ENCODE results near the gene C4orf54. TPM values are rescaled to one million over a fixed set of nuclear protein-coding genes. Genes with fewer than 3 reads are reported as not detected.

Gene C4orf54
- total and polyA plus RNA-seq, 8 donors: under 0.01 to 0.03 (median under 0.01) TPM; not detected in 5

DNA sequence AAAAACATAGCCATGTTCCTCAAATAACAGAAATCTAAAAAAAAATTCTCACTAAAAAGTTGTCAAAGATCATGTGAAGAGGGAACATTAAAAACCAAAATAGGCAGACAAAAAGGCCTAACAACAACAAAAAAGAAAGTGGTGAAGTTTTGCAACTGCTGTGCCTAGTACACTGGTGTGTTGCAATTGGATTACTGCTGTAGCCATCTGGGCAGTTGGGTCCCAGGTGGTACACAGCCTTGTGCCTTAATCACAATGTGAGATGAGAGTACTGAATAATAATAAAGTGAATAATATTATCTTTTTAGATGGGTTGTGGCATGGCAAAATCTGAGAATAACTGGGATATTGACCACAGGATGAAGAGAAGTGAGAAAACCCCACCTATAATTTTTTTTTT is 12.0 kb downstream of the C4orf54 start:
- intact Hi-C loops (cut with DNase I): no loop called here
- no peaks in the 10 kb centered on the region for H3K27me3 ChIP-seq
- no peak overlapping the region for H3K4me3 ChIP-seq
- peaks cover 0 to 13% (median 0%) of the 10 kb centered on the region in 3 donors for H3K4me1 ChIP-seq
- no peaks in the 10 kb centered on the region for H3K36me3 ChIP-seq
- no peak for ATAC-seq
- no peak for DNase-seq
- no peak overlapping the region for H3K27ac ChIP-seq
- FAIRE-seq: no peak
- TF ChIP-seq, protein P1, sequence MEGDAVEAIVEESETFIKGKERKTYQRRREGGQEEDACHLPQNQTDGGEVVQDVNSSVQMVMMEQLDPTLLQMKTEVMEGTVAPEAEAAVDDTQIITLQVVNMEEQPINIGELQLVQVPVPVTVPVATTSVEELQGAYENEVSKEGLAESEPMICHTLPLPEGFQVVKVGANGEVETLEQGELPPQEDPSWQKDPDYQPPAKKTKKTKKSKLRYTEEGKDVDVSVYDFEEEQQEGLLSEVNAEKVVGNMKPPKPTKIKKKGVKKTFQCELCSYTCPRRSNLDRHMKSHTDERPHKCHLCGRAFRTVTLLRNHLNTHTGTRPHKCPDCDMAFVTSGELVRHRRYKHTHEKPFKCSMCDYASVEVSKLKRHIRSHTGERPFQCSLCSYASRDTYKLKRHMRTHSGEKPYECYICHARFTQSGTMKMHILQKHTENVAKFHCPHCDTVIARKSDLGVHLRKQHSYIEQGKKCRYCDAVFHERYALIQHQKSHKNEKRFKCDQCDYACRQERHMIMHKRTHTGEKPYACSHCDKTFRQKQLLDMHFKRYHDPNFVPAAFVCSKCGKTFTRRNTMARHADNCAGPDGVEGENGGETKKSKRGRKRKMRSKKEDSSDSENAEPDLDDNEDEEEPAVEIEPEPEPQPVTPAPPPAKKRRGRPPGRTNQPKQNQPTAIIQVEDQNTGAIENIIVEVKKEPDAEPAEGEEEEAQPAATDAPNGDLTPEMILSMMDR (IDR thresholded peaks at IDR 0.05): no peak
- H3K9me3 ChIP-seq: no peaks in the 10 kb centered on the region

DNA sequence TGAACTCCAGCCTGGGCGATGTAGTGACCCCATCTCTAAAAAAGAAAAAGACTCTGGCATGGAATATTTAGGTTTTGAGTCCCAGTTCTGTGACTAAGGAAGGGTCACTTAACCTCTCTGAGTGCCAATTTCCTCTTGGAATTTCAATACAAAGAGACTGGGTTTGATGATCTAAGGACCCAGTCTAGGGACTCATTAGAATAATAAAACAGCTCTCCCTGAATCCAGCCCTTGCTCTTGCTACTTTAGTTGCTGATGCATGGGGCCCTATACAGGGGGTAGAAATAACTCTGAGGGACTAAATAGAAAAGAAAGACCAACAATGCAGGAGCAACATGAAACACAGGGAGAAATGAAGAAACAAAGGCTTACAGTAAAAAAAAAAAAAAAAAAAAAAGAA is 12.6 kb downstream of the C4orf54 start:
- peaks cover 0 to 13% (median 0%) of the 10 kb centered on the region in 3 donors for H3K4me1 ChIP-seq
- H3K36me3 ChIP-seq: no peaks in the 10 kb centered on the region
- intact Hi-C loops (cut with DNase I): no loop called here
- no peaks in the 10 kb centered on the region for H3K27me3 ChIP-seq
- H3K9me3 ChIP-seq: no peaks in the 10 kb centered on the region
- peak overlapping the region in 1 of 4 donors; percentile 57 for H3K27ac ChIP-seq
- no peak for DNase-seq
- no peak overlapping the region for H3K4me3 ChIP-seq
- WGBS, 2 donors: 87 to 98% methylated on average over 1 of the region's 1 CpG
- TF ChIP-seq, protein P1 (IDR thresholded peaks at IDR 0.05): no peak
- ATAC-seq: no peak
- FAIRE-seq: no peak

DNA sequence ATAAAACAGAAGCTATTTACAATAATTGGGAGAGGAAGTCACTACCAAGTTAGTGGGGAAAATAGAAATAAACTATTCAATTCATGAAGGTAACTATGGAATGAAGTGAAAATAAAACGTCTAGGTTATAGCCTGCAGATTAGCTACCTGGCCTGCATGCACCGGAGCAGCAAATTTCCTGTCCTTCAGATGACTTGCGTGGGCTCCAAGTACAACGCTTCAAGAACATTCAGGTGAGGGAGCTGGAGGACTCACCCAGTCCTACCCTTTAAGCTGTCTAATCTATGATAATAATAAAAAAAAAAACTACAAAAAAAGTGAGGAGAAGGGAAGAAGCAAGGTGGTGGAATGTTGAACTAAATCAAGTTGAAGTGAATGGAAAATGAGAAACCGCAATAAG is 13.2 kb downstream of the C4orf54 start:
- peak in 3 of 4 donors; percentile 7 to 32 (median 23) for ATAC-seq
- FAIRE-seq: no peak
- Histone ChIP-seq H3K4me1 (peaks cover 0 to 13% (median 0%) of the 10 kb centered on the region in 3 donors), H3K27me3 (no peaks in the 10 kb centered on the region), H3K4me3 (no peak overlapping the region), H3K9me3 (no peaks in the 10 kb centered on the region), H3K27ac (peak overlapping the region in 2 of 4 donors; percentile 57 to 62), H3K36me3 (no peaks in the 10 kb centered on the region)
- intact Hi-C loops (cut with DNase I): no loop called here
- WGBS, 2 donors: 39 to 40% methylated on average over 5 of the region's 5 CpGs
- TF ChIP-seq, protein P1 (IDR thresholded peaks at IDR 0.05): no peak
- no peak for DNase-seq

DNA sequence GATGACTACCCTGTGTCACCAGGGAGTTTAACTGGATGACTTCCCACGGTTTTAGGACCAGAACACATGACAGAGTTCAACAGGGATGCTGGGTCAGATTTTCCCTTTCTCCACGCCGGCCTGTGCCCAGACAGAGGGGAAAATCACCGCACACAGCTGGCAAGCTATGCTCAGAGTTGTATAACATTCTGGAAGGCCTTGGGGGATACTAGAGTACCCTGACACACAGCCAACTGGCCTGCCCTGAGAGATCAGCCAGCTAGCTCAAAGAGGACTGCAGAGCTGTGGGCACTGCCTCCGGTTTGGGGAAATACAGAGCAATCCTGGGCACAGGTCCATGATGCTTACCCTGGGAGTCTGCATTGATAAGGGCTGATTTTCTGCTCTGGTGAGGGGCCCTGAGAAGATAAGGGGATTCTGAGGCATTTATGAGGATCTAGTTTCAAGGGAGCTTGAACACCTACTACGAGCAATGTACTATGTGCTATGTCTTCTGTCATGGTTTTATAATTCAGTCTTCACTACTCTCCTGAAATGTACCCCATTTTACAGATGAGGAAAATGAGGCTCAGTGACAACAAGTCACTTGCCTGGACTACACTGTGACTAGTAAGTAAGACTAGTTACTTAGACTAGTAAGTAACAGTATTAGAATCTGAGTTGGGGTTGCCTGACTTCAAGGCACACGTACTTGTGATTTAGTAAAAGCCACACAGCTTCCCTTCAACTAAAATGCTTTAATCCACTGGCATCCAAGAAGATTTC is 14.7 kb downstream of the C4orf54 start:
- FAIRE-seq (no peak), ATAC-seq (peak; percentile 66 to 88 (median 76)), DNase-seq (peak; percentile 38 to 82 (median 48))
- H3K4me1 ChIP-seq: peaks cover 0 to 13% (median 0%) of the 10 kb centered on the region in 3 donors
- H3K9me3 ChIP-seq: no peaks in the 10 kb centered on the region
- H3K27me3 ChIP-seq: no peaks in the 10 kb centered on the region
- TF ChIP-seq, protein P1 (IDR thresholded peaks at IDR 0.05): no peak
- peak overlapping the region in 3 of 4 donors; percentile 44 to 78 (median 74) for H3K27ac ChIP-seq
- no peak overlapping the region for H3K4me3 ChIP-seq
- intact Hi-C loops (cut with DNase I): no loop called here
- no peaks in the 10 kb centered on the region for H3K36me3 ChIP-seq
- 37% methylated on average over 7 of the region's 7 CpGs for WGBS, 2 donors

DNA sequence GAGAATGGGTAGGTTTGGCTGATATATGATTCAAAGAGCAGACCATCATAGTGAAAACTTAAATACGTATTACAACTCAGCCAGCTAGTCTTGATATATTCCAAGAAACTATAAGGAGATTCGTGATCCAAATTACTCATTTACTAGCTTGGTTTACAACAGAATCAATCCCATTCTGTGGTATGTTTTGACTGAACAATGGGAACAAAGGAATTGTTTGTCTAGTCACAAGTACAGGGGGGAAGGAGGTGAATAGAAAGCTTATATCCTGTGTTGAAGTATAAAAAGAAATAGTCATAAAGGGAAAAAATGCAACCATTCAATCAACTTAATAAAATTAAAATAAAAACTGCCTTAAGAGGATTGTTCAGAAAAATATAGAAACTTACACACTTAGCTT is 17.0 kb downstream of the C4orf54 start:
- no peaks in the 10 kb centered on the region for H3K36me3 ChIP-seq
- no peak overlapping the region for H3K27ac ChIP-seq
- H3K4me1 ChIP-seq: peaks cover 0 to 6% (median 0%) of the 10 kb centered on the region in 3 donors
- intact Hi-C loops (cut with DNase I): no loop called here
- DNase-seq: no peak
- H3K4me3 ChIP-seq: no peak overlapping the region
- FAIRE-seq: no peak
- H3K27me3 ChIP-seq: no peaks in the 10 kb centered on the region
- TF ChIP-seq, protein P1 (IDR thresholded peaks at IDR 0.05): no peak
- no peaks in the 10 kb centered on the region for H3K9me3 ChIP-seq
- ATAC-seq: no peak
- 58 to 62% methylated on average over 2 of the region's 2 CpGs for WGBS, 2 donors
